H1 (cell line): ENCODE measurements around the gene WWP2. TPM values are rescaled to one million over a fixed set of nuclear protein-coding genes. Genes with fewer than 3 reads are reported as not detected.
A peak's percentile ranks its signal among the peaks of the same experiment; 100 is the strongest.

Source experiments
- CTCF ChIA-PET: fragments of 300-600 bp; sonication (Branson Sonifier 250); formaldehyde crosslinking; loops from one replicate; lab custom pipeline; 2021; ENCODE audit not compliant: partially characterized antibody; lab: Charles Lee
- POLR2A ChIA-PET: fragments of 300-600 bp; sonication (Branson Sonifier 250); formaldehyde crosslinking; loops from one replicate; lab custom pipeline; 2021; ENCODE audit warnings: inconsistent platforms; ENCODE audit not compliant: partially characterized antibody; lab: Charles Lee
- DNase-seq, 2 experiments: peaks; one replicate each; pipeline versions ENCODE4 v3.0.0 to v3.0.0-alpha.2; 2010 to 2022; ENCODE audit warnings: low spot score in 2 of 2, low read depth in 1 of 2, mixed read lengths in 1 of 2
- FAIRE-seq: peaks from 2 replicates; lab custom pipeline; 2011; peaks lifted over from hg19 to GRCh38; lab: Jason Lieb, UNC
- H2AFZ ChIP-seq: 2 replicates; pipeline ENCODE4 v1.8.1; 2012; ENCODE audit warnings: low read length, inconsistent platforms
- H2AK5ac ChIP-seq: 2 replicates; pipeline ENCODE4 v1.6.1; 2013; ENCODE audit warnings: low read depth, low read length
- H2BK120ac ChIP-seq: replicated peaks from 2 replicates; pipeline ENCODE3; 2013; ENCODE audit warnings: low read depth, low read length, inconsistent platforms
- H2BK12ac ChIP-seq: 2 replicates; pipeline ENCODE4 v1.6.1; 2013; ENCODE audit warnings: low read depth, low read length
- H2BK15ac ChIP-seq: 2 replicates; pipeline ENCODE4 v1.6.1; 2013; ENCODE audit warnings: low read length
- H2BK20ac ChIP-seq: 2 replicates; pipeline ENCODE4 v1.6.1; 2013; ENCODE audit warnings: low read length
- H2BK5ac ChIP-seq: 2 replicates; pipeline ENCODE4 v1.6.1; 2013; ENCODE audit warnings: low read depth, low read length
- H3K14ac ChIP-seq: 2 replicates; pipeline ENCODE4 v1.6.1; 2013; ENCODE audit warnings: inconsistent platforms; ENCODE audit not compliant: insufficient read length
- H3K18ac ChIP-seq: 2 replicates; pipeline ENCODE4 v1.6.1; 2013; ENCODE audit warnings: low read length; ENCODE audit errors: extremely low read depth
- H3K23ac ChIP-seq: 2 replicates; pipeline ENCODE4 v1.6.1; 2013; ENCODE audit warnings: inconsistent platforms; ENCODE audit not compliant: insufficient read length
- H3K23me2 ChIP-seq: 2 replicates; pipeline ENCODE4 v1.6.1; 2013; ENCODE audit warnings: low read depth, low read length
- H3K27ac ChIP-seq: 2 replicates; pipeline ENCODE4 v1.6.1; 2011; ENCODE audit warnings: low read depth, low read length, inconsistent platforms
- H3K27me3 ChIP-seq, 4 experiments: replicated peaks in 1 of 4; 1 replicate in 1 of 4; 2 replicates in 3 of 4; pipeline versions ENCODE4 v1.6.1 to v1.8.1; 2011 to 2013; ENCODE audit warnings: low read length in 3 of 4, mild to moderate bottlenecking in 3 of 4, inconsistent platforms in 2 of 4, mixed read lengths in 2 of 4, moderate library complexity in 1 of 4; ENCODE audit not compliant: control insufficient read depth in 3 of 4, insufficient read depth in 3 of 4; ENCODE audit errors: extremely low read depth in 1 of 4
- H3K36me3 ChIP-seq, 4 experiments: 2 replicates each; pipeline versions ENCODE4 v1.6.1 to v1.8.1; 2011 to 2013; ENCODE audit warnings: mild to moderate bottlenecking in 4 of 4, low read length in 3 of 4, moderate library complexity in 2 of 4, control low read depth in 1 of 4, inconsistent platforms in 1 of 4; ENCODE audit not compliant: insufficient read depth in 4 of 4, control insufficient read depth in 2 of 4
- H3K4ac ChIP-seq: replicated peaks from 2 replicates; pipeline ENCODE3; 2013; ENCODE audit warnings: low read length, low read depth, mixed read lengths, inconsistent platforms; ENCODE audit not compliant: insufficient read length
- H3K4me1 ChIP-seq, 4 experiments: replicated peaks in 1 of 4; 1 replicate in 1 of 4; 2 replicates in 3 of 4; pipeline versions ENCODE4 v1.6.1 to v1.8.1; 2011 to 2013; ENCODE audit warnings: low read length in 3 of 4, inconsistent platforms in 2 of 4, mixed read lengths in 1 of 4; ENCODE audit not compliant: insufficient read depth in 4 of 4, control insufficient read depth in 3 of 4
- H3K4me2 ChIP-seq, 2 experiments: 2 replicates each; pipeline versions ENCODE4 v1.6.1 to v1.8.1; 2011 to 2013; ENCODE audit warnings: low read depth in 2 of 2, low read length in 2 of 2, control low read depth in 1 of 2, inconsistent platforms in 1 of 2, mild to moderate bottlenecking in 1 of 2; ENCODE audit not compliant: insufficient read depth in 1 of 2
- H3K4me3 ChIP-seq, 4 experiments: fragments of 200-600, 300-600 bp in 1 of 4; sonication (generic), shearing (Covaris generic), sonication (Bioruptor Twin) in 1 of 4; 2 replicates each; pipeline versions ENCODE4 v1.5.1 to v1.8.1; 2011 to 2016; ENCODE audit warnings: low read length in 4 of 4, low read depth in 3 of 4, control low read depth in 2 of 4, inconsistent platforms in 2 of 4, mild to moderate bottlenecking in 2 of 4, mixed read lengths in 1 of 4, moderate library complexity in 1 of 4; ENCODE audit not compliant: insufficient read depth in 2 of 4; ENCODE audit errors: extremely low read depth in 1 of 4
- H3K56ac ChIP-seq: replicated peaks from 2 replicates; pipeline ENCODE3; 2013; ENCODE audit warnings: low read depth, mild to moderate bottlenecking, mixed read lengths, low read length, inconsistent platforms; ENCODE audit not compliant: insufficient read length
- H3K79me1 ChIP-seq: 2 replicates; pipeline ENCODE4 v1.6.1; 2013; ENCODE audit warnings: low read depth, low read length, control low read depth
- H3K79me2 ChIP-seq, 2 experiments: 2 replicates each; pipeline versions ENCODE4 v1.6.1 to v1.8.1; 2012 to 2013; ENCODE audit warnings: low read length in 2 of 2, mild to moderate bottlenecking in 2 of 2, inconsistent platforms in 1 of 2; ENCODE audit not compliant: insufficient read depth in 2 of 2, control insufficient read depth in 1 of 2
- H3K9ac ChIP-seq, 4 experiments: replicated peaks in 1 of 4; 1 replicate in 1 of 4; 2 replicates in 3 of 4; pipeline versions ENCODE4 v1.6.1 to v1.8.1; 2011 to 2013; ENCODE audit warnings: low read depth in 3 of 4, low read length in 3 of 4, control low read depth in 2 of 4, mild to moderate bottlenecking in 2 of 4, moderate library complexity in 2 of 4, inconsistent platforms in 1 of 4; ENCODE audit errors: extremely low read depth in 1 of 4
- H3K9me3 ChIP-seq, 2 experiments: 2 replicates each; pipeline versions ENCODE4 v1.6.1 to v1.8.1; 2012 to 2013; ENCODE audit warnings: mild to moderate bottlenecking in 2 of 2, moderate library complexity in 2 of 2, control low read depth in 1 of 2, inconsistent platforms in 1 of 2, low read depth in 1 of 2, low read length in 1 of 2, mixed read lengths in 1 of 2; ENCODE audit not compliant: insufficient read depth in 2 of 2
- H4K20me1 ChIP-seq, 2 experiments: replicated peaks in 1 of 2; 2 replicates each; pipeline versions ENCODE3 to v1.8.1; 2011 to 2013; ENCODE audit warnings: inconsistent platforms in 2 of 2, low read length in 2 of 2, mild to moderate bottlenecking in 1 of 2; ENCODE audit not compliant: insufficient read depth in 2 of 2, control insufficient read depth in 1 of 2
- H4K5ac ChIP-seq: 2 replicates; pipeline ENCODE4 v1.6.1; 2013; ENCODE audit warnings: low read length, low read depth, mixed read lengths, inconsistent platforms; ENCODE audit not compliant: insufficient read length
- H4K8ac ChIP-seq: 2 replicates; pipeline ENCODE4 v1.8.0; 2013; ENCODE audit warnings: mild to moderate bottlenecking, moderate library complexity, low read length, inconsistent platforms; ENCODE audit not compliant: insufficient read depth; ENCODE audit errors: extremely low read depth
- H4K91ac ChIP-seq: replicated peaks from 2 replicates; pipeline ENCODE3; 2013; ENCODE audit warnings: low read length, mixed read lengths, inconsistent platforms; ENCODE audit not compliant: insufficient read length
- CEBPB ChIP-seq: IDR thresholded peaks from 2 replicates; pipeline ENCODE4 v1.6.1; 2012; ENCODE audit warnings: low read depth, low read length
- JUN ChIP-seq: IDR thresholded peaks from 2 replicates; pipeline ENCODE4 v1.6.1; 2011; ENCODE audit warnings: low read depth, mild to moderate bottlenecking, improper control_type of control experiment, low read length
- KDM1A ChIP-seq: fragments of 200-600, 300-600 bp; sonication (generic); IDR thresholded peaks from 2 replicates; pipeline ENCODE4 v1.7.1; 2016; ENCODE audit warnings: mild to moderate bottlenecking, low read length, borderline replicate concordance
- POLR2A ChIP-seq, 2 experiments: IDR thresholded peaks; 1 replicate in 1 of 2; 2 replicates in 1 of 2; pipeline ENCODE4 v1.6.1; 2011; ENCODE audit warnings: low read depth in 2 of 2, low read length in 2 of 2, mild to moderate bottlenecking in 2 of 2; ENCODE audit errors: control extremely low read depth in 1 of 2
- POLR2AphosphoS5 ChIP-seq: IDR thresholded peaks from 2 replicates; pipeline ENCODE4 v1.6.1; 2011; ENCODE audit warnings: low read depth, low read length
- RNF2 ChIP-seq: fragments of 200-900, 300-1000 bp; sonication (generic); IDR thresholded peaks from 2 replicates; pipeline ENCODE4 v1.7.1; 2016; ENCODE audit warnings: borderline replicate concordance, low read depth, mild to moderate bottlenecking, antibody characterized with exemption, low read length; ENCODE audit not compliant: poor library complexity, severe bottlenecking; ENCODE audit errors: missing control alignments
- SIX5 ChIP-seq: IDR thresholded peaks from 2 replicates; pipeline ENCODE4 v1.6.1; 2011; ENCODE audit warnings: mild to moderate bottlenecking, low read depth, low read length
- SP1 ChIP-seq: IDR thresholded peaks from 2 replicates; pipeline ENCODE4 v1.6.1; 2011; ENCODE audit warnings: low read depth, low read length
- SRF ChIP-seq: IDR thresholded peaks from 2 replicates; pipeline ENCODE4 v1.6.1; 2011; ENCODE audit warnings: mild to moderate bottlenecking, low read depth, low read length, moderate library complexity
- WGBS, 2 experiments: shearing (Covaris generic) in 1 of 2; methylation state at CpG; one replicate each; pipeline versions ENCODE4 v1.1.6 to v1.1.7; 2013 to 2015; ENCODE audit warnings: low lambda C conversion rate in 2 of 2, mixed read lengths in 2 of 2, inconsistent platforms in 1 of 2, low coverage in 1 of 2, missing lambda C conversion rate in 1 of 2; ENCODE audit not compliant: insufficient replicate concordance in 2 of 2, insufficient coverage in 1 of 2, insufficient read length in 1 of 2; ENCODE audit errors: extremely low coverage in 1 of 2, missing lambda C conversion rate in 1 of 2; 5-methylcytosine and 5-hydroxymethylcytosine counted together
- polyA plus RNA-seq, 7 experiments: library from polyadenylated mRNA; depleted of rRNA in 3 of 7; stranded (reverse) in 5 of 7; unstranded in 2 of 7; fragments of >200 nt in 5 of 7; fragments of 200-250 nt in 2 of 7; gene quantifications; 1 replicate in 5 of 7; 2 replicates in 1 of 7; 4 replicates in 1 of 7; pipeline versions ENCODE4 v1.2.1 to v1.2.3, GENCODE V29; 2011 to 2013; ENCODE audit warnings: missing spikeins in 2 of 7, mixed read lengths in 2 of 7
- total RNA-seq: library from RNA; stranded (reverse); fragmentation: NEBNext Ultra II Directional; extraction: Animal tissue kit (Norgen Biotek cat#: 25700); gene quantifications from 2 replicates; pipeline ENCODE4 v1.2.1, GENCODE V29; 2021
- TF ChIP-seq, protein P1 (sequence below), 3 experiments: IDR thresholded peaks; 1 replicate in 2 of 3; 2 replicates in 1 of 3; pipeline versions ENCODE4 v1.5.1 to v1.6.1; 2011; ENCODE audit warnings: low read length in 3 of 3, mild to moderate bottlenecking in 3 of 3, inconsistent platforms in 2 of 3, low read depth in 1 of 3, moderate library complexity in 1 of 3; ENCODE audit not compliant: insufficient read depth in 1 of 3; ENCODE audit errors: control extremely low read depth in 1 of 3

The WWP2 gene
- total and polyA plus RNA-seq, 2 of the 8 experiments (the other 6 are each of a cell fraction or from before 2014, with no cell fraction given) = 14.1 to 42.2 TPM

DNA sequence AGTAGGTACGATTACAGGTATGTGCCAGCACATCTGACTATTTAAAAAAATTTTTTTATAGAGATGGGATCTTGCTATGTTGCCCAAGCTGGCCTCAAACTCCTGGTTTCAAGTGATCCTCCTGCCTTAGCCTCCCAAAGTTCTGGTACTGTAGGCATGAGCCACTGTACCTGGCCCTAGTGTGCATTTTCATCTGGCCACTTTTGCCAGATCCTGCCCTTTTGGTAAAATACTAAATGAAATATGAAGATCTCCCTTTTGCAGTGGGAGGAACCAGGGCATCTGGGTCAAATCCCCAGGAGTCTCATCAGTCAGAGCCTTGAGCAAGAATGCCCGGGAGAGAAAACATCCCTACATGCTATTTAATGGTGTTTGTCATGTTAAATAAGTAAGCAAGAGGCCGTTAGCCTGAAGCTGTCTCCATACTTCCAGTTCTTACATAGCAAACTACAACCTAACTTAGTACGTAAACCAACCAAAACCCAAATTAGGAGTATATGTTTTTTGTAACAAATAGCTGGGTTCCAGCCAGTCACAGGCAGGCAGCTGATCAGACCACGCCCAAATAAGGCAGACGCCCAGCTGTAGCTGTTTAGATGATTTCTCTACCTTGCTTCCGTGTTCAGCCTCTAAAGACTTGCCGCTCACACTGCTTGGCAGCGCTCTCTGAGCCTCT lies 142.5 kb downstream of the WWP2 start:
- CTCF ChIA-PET = interaction anchor here (1.1 to 1.3 kb wide), 2 partner anchors 22 to 132 kb away, joined by 3 read pairs; no protein-coding TSS in a partner anchor

More for the DNA sequence above, 142.5 kb downstream of the WWP2 start:
- peaks cover 0 to 9% (median 0%) of the 10 kb centered on the region in 4 experiments; a peak in 2 of 7 replicates for H3K4me1 ChIP-seq
- H3K23me2 ChIP-seq = no peaks in the 10 kb centered on the region
- no peak overlapping the region for H3K56ac ChIP-seq
- H4K5ac ChIP-seq = no peak overlapping the region
- H2BK15ac ChIP-seq = no peak overlapping the region
- no peaks in the 10 kb centered on the region for H4K20me1 ChIP-seq
- H4K91ac ChIP-seq = no peak overlapping the region
- 0 out of 8 replicates have a peak, but pooled peaks cover 0 to 4% (median 0%) of the 10 kb centered on the region in 4 experiments for H3K36me3 ChIP-seq
- H2BK20ac ChIP-seq = 0 out of 2 replicates have a peak overlapping the region, but pooled peaks have one; percentile 26
- peak overlapping the region; percentile 82 for H2BK5ac ChIP-seq
- POLR2A ChIA-PET = interaction anchor here (1.3 kb wide), 1 partner anchor 13 kb away, joined by 4 read pairs; no protein-coding TSS in a partner anchor
- FAIRE-seq (no peak), DNase-seq (no peak)
- no peaks in the 10 kb centered on the region for H3K79me1 ChIP-seq
- 0 out of 2 replicates have a peak overlapping the region, but pooled peaks have one; percentile 11 for H3K18ac ChIP-seq
- no peaks in the 10 kb centered on the region for H3K9me3 ChIP-seq
- no peak overlapping the region for H2BK120ac ChIP-seq
- no peaks in the 10 kb centered on the region for H3K79me2 ChIP-seq
- no peak overlapping the region for H2AK5ac ChIP-seq
- H3K4ac ChIP-seq = no peak overlapping the region
- H3K27me3 ChIP-seq = no peaks in the 10 kb centered on the region
- whole genome bisulfite sequencing, 2 experiments = 79% methylated on average over 9 of the region's 9 CpGs; no CpG with 5 or more reads in 1 of the 2 experiments
- no peak overlapping the region for H3K23ac ChIP-seq
- no peak overlapping the region for H2AFZ ChIP-seq
- 0 out of 2 replicates have a peak overlapping the region, but pooled peaks have one; percentile 11 for H2BK12ac ChIP-seq
- H3K27ac ChIP-seq = 0 out of 2 replicates have a peak overlapping the region, but pooled peaks have one; percentile 9
- no peak overlapping the region for H3K4me3 ChIP-seq
- H3K14ac ChIP-seq = no peak overlapping the region
- H3K4me2 ChIP-seq = peak overlapping the region in 1 of 2 experiments; percentile 38; a peak in 1 of 4 replicates
- no peak overlapping the region for H4K8ac ChIP-seq
- H3K9ac ChIP-seq = no peak overlapping the region; a peak in 1 of 7 replicates
- TF ChIP-seq POLR2A (IDR thresholded peaks at IDR 0.05; ENCODE audit: control extremely low read depth in 1 of 2, low read depth in 2 of 2, low read length in 2 of 2) = no peak
- no peak for TF ChIP-seq RNF2
- peak; percentile 93 for TF ChIP-seq KDM1A
- TF ChIP-seq SRF = peak; percentile 94
- no peak for TF ChIP-seq JUN
- TF ChIP-seq, protein P1, sequence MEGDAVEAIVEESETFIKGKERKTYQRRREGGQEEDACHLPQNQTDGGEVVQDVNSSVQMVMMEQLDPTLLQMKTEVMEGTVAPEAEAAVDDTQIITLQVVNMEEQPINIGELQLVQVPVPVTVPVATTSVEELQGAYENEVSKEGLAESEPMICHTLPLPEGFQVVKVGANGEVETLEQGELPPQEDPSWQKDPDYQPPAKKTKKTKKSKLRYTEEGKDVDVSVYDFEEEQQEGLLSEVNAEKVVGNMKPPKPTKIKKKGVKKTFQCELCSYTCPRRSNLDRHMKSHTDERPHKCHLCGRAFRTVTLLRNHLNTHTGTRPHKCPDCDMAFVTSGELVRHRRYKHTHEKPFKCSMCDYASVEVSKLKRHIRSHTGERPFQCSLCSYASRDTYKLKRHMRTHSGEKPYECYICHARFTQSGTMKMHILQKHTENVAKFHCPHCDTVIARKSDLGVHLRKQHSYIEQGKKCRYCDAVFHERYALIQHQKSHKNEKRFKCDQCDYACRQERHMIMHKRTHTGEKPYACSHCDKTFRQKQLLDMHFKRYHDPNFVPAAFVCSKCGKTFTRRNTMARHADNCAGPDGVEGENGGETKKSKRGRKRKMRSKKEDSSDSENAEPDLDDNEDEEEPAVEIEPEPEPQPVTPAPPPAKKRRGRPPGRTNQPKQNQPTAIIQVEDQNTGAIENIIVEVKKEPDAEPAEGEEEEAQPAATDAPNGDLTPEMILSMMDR (IDR thresholded peaks at IDR 0.05; ENCODE audit: control extremely low read depth in 1 of 3, insufficient read depth in 1 of 3, low read depth in 1 of 3, low read length in 3 of 3) = no peak
- peak; percentile 28; the same call in 1 of the 2 replicates for TF ChIP-seq CEBPB
- 0 out of 2 replicates have a peak, but pooled peaks have one; percentile 14 for TF ChIP-seq SP1
- TF ChIP-seq POLR2AphosphoS5 = no peak
- no peak for TF ChIP-seq SIX5
